OCI-LY7 (cell line): ENCODE data around the gene CLEC2B. TPM values are rescaled to one million over a fixed set of nuclear protein-coding genes. Genes with fewer than 3 reads are reported as not detected.

ENCODE experiments used
- BruUV-seq: library from RNA; stranded (reverse); fragments of 400-500 nt; replicated peaks from 2 replicates; lab custom pipeline; 2021; lab: Mats Ljungman, UMichigan
- CTCF ChIA-PET: fragments of 300-600 bp; sonication (Branson Sonifier 250); formaldehyde crosslinking; loops from one replicate; lab custom pipeline; 2022; ENCODE audit warnings: antibody characterized with exemption; ENCODE audit not compliant: unreplicated experiment; lab: Charles Lee
- POLR2A ChIA-PET: fragments of 300-600 bp; sonication (Branson Sonifier 250); formaldehyde crosslinking; loops from one replicate; lab custom pipeline; 2022; ENCODE audit warnings: antibody characterized with exemption; lab: Charles Lee
- DNase-seq: peaks from one replicate; pipeline ENCODE4 v3.0.0-alpha.2; 2015; ENCODE audit warnings: low spot score
- H2AFZ ChIP-seq: fragments of 200-600 bp; sonication (generic), shearing (Covaris generic); 2 replicates; pipeline ENCODE4 v1.6.1; 2014; ENCODE audit warnings: mild to moderate bottlenecking, antibody characterized with exemption, low read length, moderate library complexity
- H3K27ac ChIP-seq: fragments of 200-600 bp; sonication (generic); 2 replicates; pipeline ENCODE4 v1.5.1; 2014; ENCODE audit warnings: mixed run types, low read depth, mild to moderate bottlenecking, moderate library complexity, low read length, inconsistent platforms; ENCODE audit not compliant: poor library complexity, severe bottlenecking
- H3K36me3 ChIP-seq: fragments of 200-600 bp; sonication (generic); 2 replicates; pipeline ENCODE4 v1.6.1; 2014; ENCODE audit warnings: mild to moderate bottlenecking, antibody characterized with exemption, low read length, moderate library complexity, mixed read lengths; ENCODE audit not compliant: insufficient read depth
- H3K4me1 ChIP-seq: fragments of 200-600 bp; sonication (generic); 2 replicates; pipeline ENCODE4 v1.5.1; 2014; ENCODE audit warnings: mild to moderate bottlenecking, low read length; ENCODE audit not compliant: insufficient read depth, poor library complexity, severe bottlenecking
- H3K4me2 ChIP-seq: fragments of 200-600 bp; sonication (generic); 2 replicates; pipeline ENCODE4 v1.6.1; 2014; ENCODE audit warnings: mild to moderate bottlenecking, low read length
- H3K4me3 ChIP-seq: fragments of 200-600 bp; sonication (generic); 2 replicates; pipeline ENCODE4 v1.5.1; 2014; ENCODE audit warnings: mild to moderate bottlenecking, low read depth, low read length; ENCODE audit not compliant: poor library complexity, severe bottlenecking
- H3K79me2 ChIP-seq: fragments of 200-600 bp; sonication (generic); 2 replicates; pipeline ENCODE4 v1.6.1; 2016; ENCODE audit warnings: low read depth, mild to moderate bottlenecking, low read length, moderate library complexity, mixed read lengths; ENCODE audit not compliant: insufficient read depth
- H3K9me2 ChIP-seq: fragments of 200-600 bp; sonication (generic); 2 replicates; pipeline ENCODE4 v1.6.1; 2016; ENCODE audit warnings: mild to moderate bottlenecking, low read length, mixed read lengths; ENCODE audit not compliant: insufficient read depth
- H3K9me3 ChIP-seq: fragments of 200-600 bp; sonication (generic); 2 replicates; pipeline ENCODE4 v1.6.1; 2014; ENCODE audit warnings: mild to moderate bottlenecking, mixed run types, low read length, mixed read lengths
- H4K20me1 ChIP-seq: fragments of 200-600 bp; sonication (generic); 2 replicates; pipeline ENCODE4 v1.6.1; 2014; ENCODE audit warnings: mild to moderate bottlenecking, antibody characterized with exemption, low read length, moderate library complexity, mixed read lengths; ENCODE audit not compliant: insufficient read depth
- EZH2phosphoT487 ChIP-seq: fragments of 200-600 bp; sonication (generic); IDR thresholded peaks from 2 replicates; pipeline ENCODE4 v1.6.1; 2018; ENCODE audit warnings: low read depth, borderline replicate concordance, mild to moderate bottlenecking, mixed run types, antibody characterized with exemption, low read length, moderate library complexity, mixed read lengths
- intact Hi-C: fragments of 100-400 bp; cut with micrococcal nuclease; formaldehyde crosslinking; loops from one replicate; pipeline ENCODE4 v1.10.0; 2022; ENCODE audit not compliant: unreplicated experiment
- total RNA-seq, 2 experiments: library from RNA; depleted of rRNA in 1 of 2; stranded (reverse); fragments of >200 nt in 1 of 2; shearing (Covaris generic) in 1 of 2; gene quantifications; 2 replicates each; pipeline ENCODE4 v1.2.3, GENCODE V29; 2014 to 2022
- TF ChIP-seq, protein P1 (sequence below): fragments of 200-600 bp; sonication (generic); conservative IDR thresholded peaks from 2 replicates; pipeline ENCODE4 v1.5.1; 2014; ENCODE audit warnings: mild to moderate bottlenecking, antibody characterized with exemption, low read length, moderate library complexity, mixed read lengths

The CLEC2B gene
- total RNA-seq, 2 experiments from 2014 or later = 2.2 to 2.3 TPM

DNA sequence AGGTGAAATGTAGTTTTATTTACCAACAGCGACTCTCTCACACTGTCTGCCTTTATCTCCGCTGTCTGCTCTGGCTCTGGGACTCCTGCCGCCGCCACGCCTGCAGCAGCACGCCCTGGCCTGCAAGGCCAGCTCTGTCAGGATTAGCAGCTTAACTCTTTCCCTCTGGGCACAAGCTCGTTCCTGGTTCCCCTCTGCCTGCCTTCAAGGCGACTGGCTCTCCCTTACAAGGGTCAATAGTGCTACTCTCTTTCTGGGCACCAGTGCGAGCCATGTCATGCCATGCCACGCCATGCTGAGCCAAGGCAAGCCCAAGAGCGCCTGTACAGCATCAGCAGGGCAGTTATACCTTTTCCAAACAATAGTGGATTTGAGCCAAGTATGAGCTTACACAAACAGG is 3.6 kb upstream of the CLEC2B start:
- no peak overlapping the region for H2AFZ ChIP-seq
- no peaks in the 10 kb centered on the region for H3K9me3 ChIP-seq
- H4K20me1 ChIP-seq = no peaks in the 10 kb centered on the region
- no peak overlapping the region for H3K4me2 ChIP-seq
- DNase-seq = no peak
- intact Hi-C loops = no loop called here
- H3K4me1 ChIP-seq = peaks cover 9% of the 10 kb centered on the region
- H3K4me3 ChIP-seq = no peak overlapping the region
- H3K79me2 ChIP-seq = peaks cover 11% of the 10 kb centered on the region; the same call in 1 of the 2 replicates
- no peaks in the 10 kb centered on the region for H3K36me3 ChIP-seq
- BruUV-seq = no TSS peak
- no peaks in the 10 kb centered on the region for H3K9me2 ChIP-seq
- CTCF ChIA-PET = no interaction called here
- H3K27ac ChIP-seq = no peak overlapping the region
- TF ChIP-seq, protein P1, sequence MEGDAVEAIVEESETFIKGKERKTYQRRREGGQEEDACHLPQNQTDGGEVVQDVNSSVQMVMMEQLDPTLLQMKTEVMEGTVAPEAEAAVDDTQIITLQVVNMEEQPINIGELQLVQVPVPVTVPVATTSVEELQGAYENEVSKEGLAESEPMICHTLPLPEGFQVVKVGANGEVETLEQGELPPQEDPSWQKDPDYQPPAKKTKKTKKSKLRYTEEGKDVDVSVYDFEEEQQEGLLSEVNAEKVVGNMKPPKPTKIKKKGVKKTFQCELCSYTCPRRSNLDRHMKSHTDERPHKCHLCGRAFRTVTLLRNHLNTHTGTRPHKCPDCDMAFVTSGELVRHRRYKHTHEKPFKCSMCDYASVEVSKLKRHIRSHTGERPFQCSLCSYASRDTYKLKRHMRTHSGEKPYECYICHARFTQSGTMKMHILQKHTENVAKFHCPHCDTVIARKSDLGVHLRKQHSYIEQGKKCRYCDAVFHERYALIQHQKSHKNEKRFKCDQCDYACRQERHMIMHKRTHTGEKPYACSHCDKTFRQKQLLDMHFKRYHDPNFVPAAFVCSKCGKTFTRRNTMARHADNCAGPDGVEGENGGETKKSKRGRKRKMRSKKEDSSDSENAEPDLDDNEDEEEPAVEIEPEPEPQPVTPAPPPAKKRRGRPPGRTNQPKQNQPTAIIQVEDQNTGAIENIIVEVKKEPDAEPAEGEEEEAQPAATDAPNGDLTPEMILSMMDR = no peak
- TF ChIP-seq EZH2phosphoT487 = no peak
- POLR2A ChIA-PET = interaction anchor here (0.6 to 1.0 kb wide), 3 partner anchors 14 to 743 kb away, joined by 3 read pairs; no protein-coding TSS in a partner anchor

DNA sequence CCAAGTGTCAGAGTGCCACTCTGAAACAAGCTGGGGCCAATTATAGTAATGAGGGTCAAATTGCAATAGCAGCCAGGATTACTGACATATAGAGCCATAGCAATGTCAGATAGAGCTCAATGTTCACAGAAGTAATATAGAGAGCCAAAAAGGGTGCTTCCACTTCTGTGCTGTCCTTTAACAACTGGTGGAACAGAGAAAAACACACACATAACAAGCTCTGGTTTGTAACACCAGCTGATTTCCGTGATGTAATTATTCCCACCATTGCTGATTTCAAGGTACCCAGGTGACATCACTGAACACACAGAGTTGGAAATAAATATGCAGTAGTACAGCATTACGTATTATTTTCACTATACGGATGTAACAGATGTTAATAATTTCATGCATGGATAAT is 3.0 kb upstream of the CLEC2B start:
- intact Hi-C loops = no loop called here
- POLR2A ChIA-PET = interaction anchor here (0.6 to 1.0 kb wide), 3 partner anchors 15 to 743 kb away, joined by 3 read pairs; no protein-coding TSS in a partner anchor
- no TSS peak for BruUV-seq

More for the DNA sequence above, 3.0 kb upstream of the CLEC2B start:
- Histone ChIP-seq H3K36me3 (no peaks in the 10 kb centered on the region), H3K4me1 (peaks cover 15% of the 10 kb centered on the region), H3K9me3 (no peaks in the 10 kb centered on the region), H3K9me2 (no peaks in the 10 kb centered on the region), H4K20me1 (no peaks in the 10 kb centered on the region), H3K79me2 (peaks cover 16% of the 10 kb centered on the region; the same call in 1 of the 2 replicates), H3K27ac (no peak overlapping the region), H3K4me3 (no peak overlapping the region), H2AFZ (no peak overlapping the region; the same call in 1 of the 2 replicates), H3K4me2 (no peak overlapping the region)
- CTCF ChIA-PET = interaction anchor here (1.0 kb wide), 1 partner anchor 73 kb away, joined by 3 read pairs; no protein-coding TSS in a partner anchor
- TF ChIP-seq EZH2phosphoT487 = no peak
- TF ChIP-seq, protein P1 = no peak
- no peak for DNase-seq
